ENCODE results near the gene GPC5.

GPC5 gene

GRCh38 chr13:92315265-92315664 is 916.8 kb downstream of the GPC5 start:
- ChIA-PET CTCF (no interaction called here), POLR2A (no interaction called here)
- no peak for DNase-seq (ENCODE audit: extremely low spot score)
- TF ChIP-seq ZNF384 (IDR thresholded peaks at IDR 0.05): no peak
- no peak for TF ChIP-seq FOXK2 (IDR thresholded peaks at IDR 0.05)
- no peak for TF ChIP-seq LEF1 (IDR thresholded peaks at IDR 0.05; ENCODE audit: borderline replicate concordance)
- no peak for TF ChIP-seq NFRKB (IDR thresholded peaks at IDR 0.05)
- no peak for TF ChIP-seq CTBP1 (IDR thresholded peaks at IDR 0.05; ENCODE audit: borderline replicate concordance)
- no peak for TF ChIP-seq BHLHE40 (IDR thresholded peaks at IDR 0.05; ENCODE audit: borderline replicate concordance)
- TF ChIP-seq SUZ12 (IDR thresholded peaks at IDR 0.05): no peak
- no peak for TF ChIP-seq TARDBP (IDR thresholded peaks at IDR 0.05)

- DNase-seq (ENCODE audit: extremely low spot score): no peak
- TF ChIP-seq TARDBP (IDR thresholded peaks at IDR 0.05) (no peak), SP1 (IDR thresholded peaks at IDR 0.05) (no peak), BHLHE40 (IDR thresholded peaks at IDR 0.05; ENCODE audit: borderline replicate concordance) (no peak), ZNF384 (IDR thresholded peaks at IDR 0.05) (no peak), SUZ12 (IDR thresholded peaks at IDR 0.05) (no peak), L3MBTL2 (conservative IDR thresholded peaks at IDR 0.05) (no peak), FOXM1 (IDR thresholded peaks at IDR 0.05; ENCODE audit: borderline replicate concordance) (no peak), ELF4 (IDR thresholded peaks at IDR 0.05) (no peak)
- ChIA-PET CTCF (interaction anchor here (1.0 kb wide), 1 partner anchor 129 kb away, joined by 3 read pairs; no protein-coding TSS in a partner anchor), POLR2A (no interaction called here)
These were observed 917.6 kb downstream of the GPC5 start for GRCh38 chr13:92316030-92316429.

- POLR2A ChIA-PET: no interaction called here
These were observed 918.6 kb downstream of the GPC5 start for GRCh38 chr13:92317066-92317465.

GRCh38 chr13:92320323-92320722 is 921.9 kb downstream of the GPC5 start:
- TF ChIP-seq FOXK2 (IDR thresholded peaks at IDR 0.05): no peak
- no peak for TF ChIP-seq HDGF (IDR thresholded peaks at IDR 0.05; ENCODE audit: borderline replicate concordance)
- TF ChIP-seq BHLHE40 (IDR thresholded peaks at IDR 0.05; ENCODE audit: borderline replicate concordance): no peak
- no peak for TF ChIP-seq FOXA1 (IDR thresholded peaks at IDR 0.05)
- TF ChIP-seq ELF4 (IDR thresholded peaks at IDR 0.05): no peak
- no peak for TF ChIP-seq FOXM1 (IDR thresholded peaks at IDR 0.05; ENCODE audit: borderline replicate concordance)
- no peak for TF ChIP-seq CTBP1 (IDR thresholded peaks at IDR 0.05; ENCODE audit: borderline replicate concordance)
- no peak for TF ChIP-seq L3MBTL2 (conservative IDR thresholded peaks at IDR 0.05)
- TF ChIP-seq LEF1 (IDR thresholded peaks at IDR 0.05; ENCODE audit: borderline replicate concordance): no peak
- no peak for TF ChIP-seq SP1 (IDR thresholded peaks at IDR 0.05)
- TF ChIP-seq ARNT (IDR thresholded peaks at IDR 0.05): no peak
- POLR2A ChIA-PET: no interaction called here
- no peak for DNase-seq (ENCODE audit: extremely low spot score)
- CTCF ChIA-PET: interaction anchor here (0.8 kb wide), 1 partner anchor 142 kb away, joined by 3 read pairs; no protein-coding TSS in a partner anchor

More at GRCh38 chr13:92317066-92317465, 918.6 kb downstream of the GPC5 start:
- CTCF ChIA-PET: interaction anchor here (0.7 kb wide), 1 partner anchor 105 kb away, joined by 3 read pairs; no protein-coding TSS in a partner anchor
- DNase-seq (ENCODE audit: extremely low spot score): no peak
- TF ChIP-seq FOXA1 (IDR thresholded peaks at IDR 0.05): no peak
- no peak for TF ChIP-seq CTBP1 (IDR thresholded peaks at IDR 0.05; ENCODE audit: borderline replicate concordance)
- TF ChIP-seq SP1 (IDR thresholded peaks at IDR 0.05): no peak
- TF ChIP-seq FOXK2 (IDR thresholded peaks at IDR 0.05): no peak
- no peak for TF ChIP-seq FOXM1 (IDR thresholded peaks at IDR 0.05; ENCODE audit: borderline replicate concordance)
- no peak for TF ChIP-seq PKNOX1 (IDR thresholded peaks at IDR 0.05)
- TF ChIP-seq BHLHE40 (IDR thresholded peaks at IDR 0.05; ENCODE audit: borderline replicate concordance): no peak
- no peak for TF ChIP-seq TARDBP (IDR thresholded peaks at IDR 0.05)
- TF ChIP-seq ARNT (IDR thresholded peaks at IDR 0.05): no peak
- no peak for TF ChIP-seq L3MBTL2 (conservative IDR thresholded peaks at IDR 0.05)
- no peak for TF ChIP-seq LEF1 (IDR thresholded peaks at IDR 0.05; ENCODE audit: borderline replicate concordance)
- no peak for TF ChIP-seq HDGF (IDR thresholded peaks at IDR 0.05; ENCODE audit: borderline replicate concordance)
- TF ChIP-seq NFRKB (IDR thresholded peaks at IDR 0.05): no peak
- TF ChIP-seq ELF4 (IDR thresholded peaks at IDR 0.05): no peak
- TF ChIP-seq ZNF384 (IDR thresholded peaks at IDR 0.05): no peak
- TF ChIP-seq SUZ12 (IDR thresholded peaks at IDR 0.05): no peak

- no peak for DNase-seq (ENCODE audit: extremely low spot score)
- no peak for TF ChIP-seq FOXA1 (IDR thresholded peaks at IDR 0.05)
- TF ChIP-seq ZNF384 (IDR thresholded peaks at IDR 0.05): no peak
- TF ChIP-seq CTBP1 (IDR thresholded peaks at IDR 0.05; ENCODE audit: borderline replicate concordance): no peak
- TF ChIP-seq SUZ12 (IDR thresholded peaks at IDR 0.05): no peak
- TF ChIP-seq HDGF (IDR thresholded peaks at IDR 0.05; ENCODE audit: borderline replicate concordance): no peak
- TF ChIP-seq TARDBP (IDR thresholded peaks at IDR 0.05): no peak
- TF ChIP-seq LEF1 (IDR thresholded peaks at IDR 0.05; ENCODE audit: borderline replicate concordance): no peak
- TF ChIP-seq PKNOX1 (IDR thresholded peaks at IDR 0.05): no peak
- POLR2A ChIA-PET: no interaction called here
- CTCF ChIA-PET: no interaction called here
These were observed 922.8 kb downstream of the GPC5 start for GRCh38 chr13:92321174-92321573.

- no peak for TF ChIP-seq TARDBP (IDR thresholded peaks at IDR 0.05)
- no peak for TF ChIP-seq SP1 (IDR thresholded peaks at IDR 0.05)
- TF ChIP-seq FOXM1 (IDR thresholded peaks at IDR 0.05; ENCODE audit: borderline replicate concordance): no peak
- TF ChIP-seq CTBP1 (IDR thresholded peaks at IDR 0.05; ENCODE audit: borderline replicate concordance): no peak
- no peak for TF ChIP-seq ZNF384 (IDR thresholded peaks at IDR 0.05)
- no peak for TF ChIP-seq BHLHE40 (IDR thresholded peaks at IDR 0.05; ENCODE audit: borderline replicate concordance)
- no peak for TF ChIP-seq ELF4 (IDR thresholded peaks at IDR 0.05)
- TF ChIP-seq L3MBTL2 (conservative IDR thresholded peaks at IDR 0.05): no peak
- no peak for TF ChIP-seq PKNOX1 (IDR thresholded peaks at IDR 0.05)
- TF ChIP-seq FOXA1 (IDR thresholded peaks at IDR 0.05): no peak
- TF ChIP-seq FOXK2 (IDR thresholded peaks at IDR 0.05): no peak
- no peak for TF ChIP-seq NFRKB (IDR thresholded peaks at IDR 0.05)
- no peak for TF ChIP-seq HDGF (IDR thresholded peaks at IDR 0.05; ENCODE audit: borderline replicate concordance)
- no peak for DNase-seq (ENCODE audit: extremely low spot score)
- POLR2A ChIA-PET: no interaction called here
- CTCF ChIA-PET: no interaction called here
These were observed 947.2 kb downstream of the GPC5 start for GRCh38 chr13:92345627-92346026.

Measured in HEK293T (cell line).